ENCODE measurements around the gene TFDP1. TPM values are rescaled to one million over a fixed set of nuclear protein-coding genes. Genes with fewer than 3 reads are reported as not detected.

TFDP1 gene
- total RNA-seq, 6 experiments from 2014 or later: 21.7 to 26.9 (median 25.1) TPM

DNA sequence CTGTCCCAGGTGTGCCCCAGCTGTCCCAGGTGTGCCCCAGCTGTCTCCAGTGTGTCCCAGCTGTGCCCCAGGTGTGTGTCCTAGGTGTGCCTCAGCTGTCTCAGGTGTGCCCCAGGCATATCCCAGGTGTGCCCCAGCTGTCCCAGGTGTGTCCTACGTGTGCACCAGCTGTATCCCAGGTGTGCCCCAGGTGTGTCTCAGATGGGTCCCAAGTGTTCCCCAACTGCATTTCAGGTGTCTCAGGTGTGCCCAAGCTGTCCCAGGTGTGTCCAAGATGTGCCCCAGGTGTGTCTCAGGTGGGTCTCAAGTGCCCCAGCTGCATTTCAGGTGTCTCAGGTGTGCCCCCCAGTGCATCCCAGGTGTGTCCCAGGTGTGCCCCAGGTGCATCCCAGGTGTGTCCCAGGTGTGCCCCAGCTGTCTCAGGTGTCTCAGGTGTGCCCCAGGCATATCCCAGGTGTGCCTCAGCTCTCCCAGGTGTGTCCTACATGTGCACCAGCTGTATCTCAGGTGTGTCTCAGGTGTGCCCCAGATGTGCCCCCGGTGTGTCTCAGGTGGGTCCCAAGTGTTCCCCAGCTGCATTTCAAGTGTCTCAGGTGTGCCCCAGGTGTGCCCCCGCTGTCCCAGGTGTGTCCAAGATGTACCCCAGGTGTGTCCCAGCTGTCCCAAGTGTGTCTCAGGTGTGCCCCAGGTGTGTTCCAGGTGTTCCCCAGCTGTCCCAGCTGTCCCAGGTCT lies 81.2 kb downstream of the TFDP1 start:
- Histone ChIP-seq H3K4me1 (no peaks in the 10 kb centered on the region), H3K27me3 (no peaks in the 10 kb centered on the region), H3K9me3 (no peaks in the 10 kb centered on the region), H3K27ac (no peak overlapping the region), H3K4me3 (no peak overlapping the region), H3K36me3 (no peaks in the 10 kb centered on the region)
- WGBS (ENCODE audit: insufficient coverage, low coverage, low lambda C conversion rate, missing lambda C conversion rate): no CpG with 5 or more reads among the region's 3 CpGs
- DNase-seq (peak in 2 of 3 donors; percentile 31 to 36), ATAC-seq (no peak)
- TF ChIP-seq POLR2A (IDR thresholded peaks at IDR 0.05): no peak
- TF ChIP-seq, protein P1, sequence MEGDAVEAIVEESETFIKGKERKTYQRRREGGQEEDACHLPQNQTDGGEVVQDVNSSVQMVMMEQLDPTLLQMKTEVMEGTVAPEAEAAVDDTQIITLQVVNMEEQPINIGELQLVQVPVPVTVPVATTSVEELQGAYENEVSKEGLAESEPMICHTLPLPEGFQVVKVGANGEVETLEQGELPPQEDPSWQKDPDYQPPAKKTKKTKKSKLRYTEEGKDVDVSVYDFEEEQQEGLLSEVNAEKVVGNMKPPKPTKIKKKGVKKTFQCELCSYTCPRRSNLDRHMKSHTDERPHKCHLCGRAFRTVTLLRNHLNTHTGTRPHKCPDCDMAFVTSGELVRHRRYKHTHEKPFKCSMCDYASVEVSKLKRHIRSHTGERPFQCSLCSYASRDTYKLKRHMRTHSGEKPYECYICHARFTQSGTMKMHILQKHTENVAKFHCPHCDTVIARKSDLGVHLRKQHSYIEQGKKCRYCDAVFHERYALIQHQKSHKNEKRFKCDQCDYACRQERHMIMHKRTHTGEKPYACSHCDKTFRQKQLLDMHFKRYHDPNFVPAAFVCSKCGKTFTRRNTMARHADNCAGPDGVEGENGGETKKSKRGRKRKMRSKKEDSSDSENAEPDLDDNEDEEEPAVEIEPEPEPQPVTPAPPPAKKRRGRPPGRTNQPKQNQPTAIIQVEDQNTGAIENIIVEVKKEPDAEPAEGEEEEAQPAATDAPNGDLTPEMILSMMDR (IDR thresholded peaks at IDR 0.05): no peak
- intact Hi-C loops (cut with DNase I): no loop called here

DNA sequence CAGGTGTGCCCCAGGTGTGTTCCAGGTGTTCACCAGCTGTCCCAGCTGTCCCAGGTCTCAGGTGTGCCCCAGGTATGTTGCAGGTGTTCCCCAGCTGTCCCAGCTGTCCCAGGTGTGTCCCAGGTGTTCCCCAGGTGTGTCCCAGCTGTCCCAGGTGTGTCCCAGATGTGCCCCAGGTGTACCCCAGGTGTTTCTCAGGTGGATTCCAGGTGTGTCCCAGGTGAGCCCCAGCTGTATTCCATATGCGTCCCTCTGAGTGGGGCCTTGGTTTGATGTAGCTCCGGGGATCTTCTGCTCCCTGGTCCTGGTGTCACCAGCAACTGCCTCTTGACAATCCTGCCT lies 81.7 kb downstream of the TFDP1 start:
- Histone ChIP-seq H3K9me3 (no peaks in the 10 kb centered on the region), H3K36me3 (no peaks in the 10 kb centered on the region), H3K4me3 (no peak overlapping the region), H3K27ac (no peak overlapping the region), H3K4me1 (no peaks in the 10 kb centered on the region), H3K27me3 (no peaks in the 10 kb centered on the region)
- no peak for ATAC-seq
- intact Hi-C loops (cut with DNase I): no loop called here
- no CpG with 5 or more reads among the region's 2 CpGs for WGBS (ENCODE audit: insufficient coverage, low coverage, low lambda C conversion rate, missing lambda C conversion rate)
- DNase-seq: peak in 2 of 3 donors; percentile 19 to 31
- TF ChIP-seq, protein P1 (IDR thresholded peaks at IDR 0.05): no peak
- no peak for TF ChIP-seq POLR2A (IDR thresholded peaks at IDR 0.05)

DNA sequence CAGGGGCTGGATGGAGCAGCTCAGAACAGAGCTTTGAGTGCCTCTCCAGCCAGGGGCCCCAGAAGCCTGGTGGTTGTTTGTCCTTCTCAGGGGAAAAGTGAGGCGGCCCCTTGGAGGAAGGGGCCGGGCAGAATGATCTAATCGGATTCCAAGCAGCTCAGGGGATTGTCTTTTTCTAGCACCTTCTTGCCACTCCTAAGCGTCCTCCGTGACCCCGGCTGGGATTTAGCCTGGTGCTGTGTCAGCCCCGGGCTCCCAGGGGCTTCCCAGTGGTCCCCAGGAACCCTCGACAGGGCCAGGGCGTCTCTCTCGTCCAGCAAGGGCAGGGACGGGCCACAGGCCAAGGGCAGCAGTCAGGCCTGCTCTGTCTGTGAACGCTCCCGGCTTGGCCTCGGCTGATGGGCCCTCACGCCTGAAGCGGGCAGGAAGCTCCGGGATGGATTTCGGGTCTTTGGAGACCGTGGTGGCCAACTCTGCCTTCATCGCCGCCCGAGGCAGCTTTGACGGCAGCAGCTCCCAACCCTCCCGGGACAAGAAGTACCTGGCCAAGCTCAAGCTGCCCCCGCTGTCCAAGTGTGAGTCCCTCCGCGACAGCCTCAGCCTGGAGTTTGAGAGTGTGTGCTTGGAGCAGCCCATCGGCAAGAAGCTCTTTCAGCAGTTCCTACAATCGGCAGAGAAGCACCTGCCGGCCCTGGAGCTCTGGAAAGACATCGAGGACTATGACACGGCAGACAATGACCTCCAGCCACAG lies 82.6 kb downstream of the TFDP1 start, which contains the start of gene GRK1:
Gene GRK1 (plus strand): TSS at position 269 of the 751 bp plus-strand sequence. CDS start 168 bp downstream, at position 437.
- H3K4me3 ChIP-seq: no peak within 1 kb of the TSS
- H3K4me1 ChIP-seq: no peaks in the 10 kb centered on the region
- ATAC-seq (no peak), DNase-seq (peak in 2 of 3 donors; percentile 40 to 45)
- no peaks in the 10 kb centered on the region for H3K27me3 ChIP-seq
- 40% methylated on average over 1 of the region's 32 CpGs for WGBS (ENCODE audit: insufficient coverage, low coverage, low lambda C conversion rate, missing lambda C conversion rate)
- H3K9me3 ChIP-seq: no peaks in the 10 kb centered on the region
- no peak within 1 kb of the TSS for H3K27ac ChIP-seq
- intact Hi-C loops (cut with DNase I): no loop called here
- TF ChIP-seq POLR2A (IDR thresholded peaks at IDR 0.05): no peak
- TF ChIP-seq, protein P1 (IDR thresholded peaks at IDR 0.05): no peak
- H3K36me3 ChIP-seq: no peaks in the 10 kb centered on the region

DNA sequence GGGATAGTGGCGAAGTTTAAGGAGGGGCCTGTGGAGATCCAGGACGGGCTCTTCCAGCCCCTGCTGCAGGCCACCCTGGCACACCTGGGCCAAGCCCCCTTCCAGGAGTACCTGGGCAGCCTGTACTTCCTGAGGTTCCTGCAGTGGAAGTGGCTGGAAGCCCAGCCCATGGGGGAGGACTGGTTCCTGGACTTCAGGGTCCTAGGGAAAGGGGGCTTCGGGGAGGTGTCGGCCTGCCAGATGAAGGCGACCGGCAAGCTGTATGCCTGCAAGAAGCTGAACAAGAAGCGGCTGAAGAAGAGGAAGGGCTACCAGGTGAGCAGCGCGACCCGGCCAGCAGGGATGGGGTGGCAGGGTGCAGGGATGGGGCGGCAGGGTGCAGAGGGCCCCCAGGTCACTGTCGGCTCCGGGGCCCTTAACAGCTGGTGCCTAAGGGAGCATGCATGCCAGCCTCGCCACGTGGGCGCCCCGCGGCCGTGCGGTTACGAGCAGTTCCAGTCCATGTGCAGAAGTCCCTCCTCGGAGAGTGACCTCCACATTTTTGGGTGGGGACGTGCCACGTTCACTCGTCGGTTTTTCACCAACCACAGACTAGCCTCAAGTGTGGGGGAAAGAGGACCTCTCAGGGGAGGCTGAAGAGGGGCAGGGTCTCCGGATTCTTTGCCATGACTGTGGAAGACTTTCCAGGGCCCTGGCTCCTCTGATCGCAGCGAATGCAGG lies 83.4 kb downstream of the TFDP1 start:
- no peaks in the 10 kb centered on the region for H3K36me3 ChIP-seq
- ATAC-seq: no peak

More for the DNA sequence above, 83.4 kb downstream of the TFDP1 start:
- Histone ChIP-seq H3K4me3 (no peak overlapping the region), H3K27ac (no peak overlapping the region), H3K9me3 (no peaks in the 10 kb centered on the region), H3K4me1 (no peaks in the 10 kb centered on the region), H3K27me3 (no peaks in the 10 kb centered on the region)
- intact Hi-C loops (cut with DNase I): no loop called here
- TF ChIP-seq POLR2A (IDR thresholded peaks at IDR 0.05): no peak
- TF ChIP-seq, protein P1 (IDR thresholded peaks at IDR 0.05): no peak
- 70% methylated on average over 7 of the region's 29 CpGs for WGBS (ENCODE audit: insufficient coverage, low coverage, low lambda C conversion rate, missing lambda C conversion rate)
- peak in 2 of 3 donors; percentile 37 to 41 for DNase-seq

All from right lobe of liver (tissue), 6 donors.